ENCODE results near the gene GAS2L2.

Gene GAS2L2

GRCh38 chr17:35752945-35753764 is at the start of gene GAS2L2:
Gene GAS2L2 (minus strand): TSS chr17:35753239. CDS start chr17:35752850, 389 bp downstream.
- DNase-seq = peak in 8 of 51 donors; percentile 12 to 47 (median 20)

DNA sequence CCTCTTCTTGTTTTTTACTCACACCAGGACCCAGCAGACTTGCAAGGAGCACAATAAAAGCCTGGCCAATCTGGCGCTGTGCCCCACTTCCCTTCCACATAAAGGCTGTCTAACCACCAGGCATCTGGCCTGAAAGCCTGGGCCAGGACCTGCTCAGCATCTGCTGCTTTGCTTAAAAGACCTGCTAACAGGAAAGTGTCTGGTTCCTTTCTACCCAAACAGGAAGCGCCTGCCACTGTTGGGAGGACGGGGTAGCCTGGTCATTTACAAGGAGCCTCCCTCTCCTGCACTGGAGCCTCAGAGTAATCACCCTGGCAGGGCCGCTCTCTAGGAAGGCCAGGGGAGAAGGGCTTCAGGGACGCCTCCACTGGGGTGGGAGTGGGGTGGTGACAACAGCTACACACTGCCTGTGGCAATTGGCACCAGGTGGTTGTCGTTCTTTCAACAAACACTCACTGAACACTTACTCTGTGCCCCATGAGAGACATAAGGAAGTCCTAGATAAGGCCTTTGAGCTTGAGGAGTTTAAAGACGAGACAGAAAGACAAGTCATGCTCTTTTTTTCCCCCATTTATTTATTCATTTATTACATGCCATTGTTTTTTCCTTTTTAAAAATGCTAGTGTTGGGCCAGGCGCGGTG is 48.7 kb upstream of the GAS2L2 start:
- DNase-seq = peak in 35 of 51 donors; percentile 11 to 78 (median 58)

DNA sequence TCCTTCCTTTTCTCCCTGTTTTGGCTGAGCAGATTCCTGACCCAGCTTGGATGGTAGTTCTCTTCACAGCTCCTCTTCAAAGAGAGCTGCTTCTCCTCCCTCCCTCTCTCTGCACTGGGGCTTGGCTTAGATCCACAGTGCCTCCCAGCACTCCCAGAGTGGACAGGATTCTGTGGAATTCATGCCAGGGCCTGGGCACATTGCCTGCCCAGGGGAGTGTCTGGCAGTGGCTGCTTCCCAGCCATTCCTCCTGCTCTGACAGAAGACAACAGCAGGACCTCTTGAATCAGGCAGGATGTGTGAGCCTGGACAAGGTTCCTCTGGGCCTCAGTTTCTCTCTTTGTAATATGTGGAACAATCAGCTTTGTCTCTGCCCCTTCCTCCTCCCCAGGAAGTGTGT is 46.9 kb upstream of the GAS2L2 start:
- DNase-seq = peak in 32 of 51 donors; percentile 13 to 79 (median 60)

- no peak for DNase-seq
Observed at GRCh38 chr17:35797918-35798317, 44.9 kb upstream of the GAS2L2 start.

- DNase-seq = no peak
Observed at GRCh38 chr17:35797370-35797769, 44.3 kb upstream of the GAS2L2 start.

DNA sequence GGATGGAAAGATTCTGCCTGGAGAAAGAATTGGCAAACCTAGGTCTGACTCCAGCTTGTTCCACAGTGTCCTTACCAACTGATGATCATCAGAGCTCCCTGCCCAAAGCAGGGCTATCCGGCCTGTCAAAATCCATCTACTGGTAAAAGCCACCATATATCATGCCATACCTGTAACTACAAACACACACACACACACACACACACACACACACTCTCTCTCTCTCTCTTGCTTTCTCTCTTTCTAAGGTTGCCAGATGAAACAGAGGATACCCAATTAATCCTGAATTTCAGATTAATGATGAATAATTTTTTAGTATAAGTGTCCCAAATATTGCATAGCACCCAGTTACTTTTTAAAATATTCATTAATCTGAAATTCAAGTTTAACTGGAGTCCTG is 43.9 kb upstream of the GAS2L2 start:
- no peak for DNase-seq

- no peak for DNase-seq
Observed at GRCh38 chr17:35795871-35796265, 42.8 kb upstream of the GAS2L2 start.

DNA sequence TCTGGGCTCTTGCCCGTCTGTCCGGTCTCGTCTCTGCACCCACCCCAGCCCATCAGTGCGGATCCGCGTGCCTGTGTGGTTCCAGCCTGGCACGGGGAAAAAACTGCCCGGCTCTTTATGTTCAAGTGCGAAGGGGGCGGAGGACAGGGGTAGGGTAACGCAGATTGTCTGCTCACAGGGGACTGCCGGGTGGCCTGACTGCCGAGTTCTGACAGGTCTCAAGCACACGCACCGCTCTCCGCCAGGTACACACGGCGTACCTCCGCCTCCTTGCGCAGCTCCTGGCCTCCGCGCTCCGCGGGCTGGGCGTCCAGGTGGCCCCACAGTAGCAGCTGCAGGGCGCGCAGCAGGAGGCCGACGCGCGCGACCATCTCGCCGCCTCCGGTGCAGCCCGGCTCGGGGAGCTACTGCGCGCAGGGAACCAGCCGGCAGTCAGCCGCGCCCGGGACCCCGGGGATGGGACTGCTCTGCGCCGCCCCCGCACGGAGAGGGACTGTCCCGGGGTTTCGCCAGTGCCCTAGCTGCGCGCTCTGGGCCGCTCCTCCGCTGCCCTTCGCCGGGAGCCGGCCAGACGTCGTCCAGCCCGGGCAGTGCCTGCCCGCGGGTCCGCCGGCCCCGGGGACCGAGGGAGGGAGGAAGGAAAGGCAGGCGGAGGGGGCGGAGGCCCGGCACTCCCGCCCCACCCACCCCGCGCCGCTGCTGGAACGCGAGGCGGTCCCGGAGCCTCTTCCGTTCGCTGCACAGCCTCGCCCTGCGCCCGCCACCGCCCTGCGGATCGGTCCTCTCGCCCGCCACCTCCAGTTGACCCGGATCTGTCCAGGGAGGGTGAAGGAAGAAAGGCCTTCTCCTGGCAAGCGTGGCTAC is 42.2 kb upstream of the GAS2L2 start, which contains the start of gene MMP28:
Gene MMP28, minus strand, starts transcription at position 635 of the 864 bp plus-strand sequence. Its CDS starts 264 bp downstream, at position 371.
- peak in 7 of 51 donors; percentile 14 to 49 (median 22) for DNase-seq

- DNase-seq = peak in 8 of 51 donors; percentile 17 to 39 (median 24)
Observed at GRCh38 chr17:35793257-35793656, 40.2 kb upstream of the GAS2L2 start.

DNA sequence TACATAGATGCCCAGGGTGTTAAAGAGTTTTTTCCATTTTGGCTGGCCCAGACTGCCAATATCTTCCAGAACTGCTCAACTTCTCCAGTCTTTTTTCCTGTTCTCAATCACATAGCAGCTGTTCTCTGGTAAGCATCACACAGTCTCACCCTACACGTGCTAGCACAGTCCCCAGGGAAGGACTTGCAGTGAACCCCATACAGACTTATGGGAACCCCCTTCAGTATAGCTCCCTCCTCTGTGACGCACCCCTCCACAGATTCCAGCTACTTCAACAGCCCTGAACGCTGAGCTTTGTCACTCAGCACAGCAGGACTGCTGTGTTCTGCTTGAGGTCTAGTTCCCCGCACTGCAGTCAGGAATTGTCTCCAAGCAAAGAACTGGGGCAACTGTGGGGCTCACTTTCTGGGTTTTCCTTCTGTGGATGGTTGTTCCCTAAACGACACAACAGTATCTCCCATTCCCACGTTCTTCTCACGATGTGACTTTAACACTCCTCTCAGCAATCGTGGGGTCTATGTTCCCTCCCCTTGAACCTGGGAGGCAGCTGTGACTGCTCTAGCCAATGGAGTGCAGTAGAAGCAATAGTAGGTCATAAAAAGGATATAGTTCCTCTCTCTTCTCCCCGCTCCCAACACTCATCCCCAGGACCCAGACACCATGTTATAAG is 38.8 kb upstream of the GAS2L2 start:
- no peak for DNase-seq

DNA sequence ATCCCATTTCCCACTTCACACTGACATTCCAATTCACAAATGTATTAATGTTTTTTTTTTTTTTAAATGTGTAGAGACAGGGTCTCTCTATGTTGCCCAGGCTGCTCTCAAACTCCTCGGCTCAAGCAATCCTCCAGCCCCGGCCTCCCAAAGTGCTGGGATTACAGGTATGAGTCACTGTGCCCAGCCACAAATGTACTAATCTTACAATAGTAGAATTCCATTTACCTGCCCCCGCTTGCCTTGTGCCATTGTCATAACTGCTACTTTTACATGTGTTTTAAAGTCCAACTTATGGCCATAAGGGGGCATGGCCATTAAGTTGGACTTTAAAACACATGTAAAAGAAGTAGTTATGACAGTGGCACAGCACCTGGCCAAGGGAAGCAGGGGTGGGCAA is 37.8 kb upstream of the GAS2L2 start:
- DNase-seq = no peak

GRCh38 chr17:35788477-35789368 is 35.7 kb upstream of the GAS2L2 start:
- DNase-seq = peak in 4 of 51 donors; percentile 11 to 53 (median 25)

GRCh38 chr17:35786941-35787432 is 33.9 kb upstream of the GAS2L2 start:
- DNase-seq = no peak

- DNase-seq = no peak
Observed at GRCh38 chr17:35784895-35785294, 31.9 kb upstream of the GAS2L2 start.

DNA sequence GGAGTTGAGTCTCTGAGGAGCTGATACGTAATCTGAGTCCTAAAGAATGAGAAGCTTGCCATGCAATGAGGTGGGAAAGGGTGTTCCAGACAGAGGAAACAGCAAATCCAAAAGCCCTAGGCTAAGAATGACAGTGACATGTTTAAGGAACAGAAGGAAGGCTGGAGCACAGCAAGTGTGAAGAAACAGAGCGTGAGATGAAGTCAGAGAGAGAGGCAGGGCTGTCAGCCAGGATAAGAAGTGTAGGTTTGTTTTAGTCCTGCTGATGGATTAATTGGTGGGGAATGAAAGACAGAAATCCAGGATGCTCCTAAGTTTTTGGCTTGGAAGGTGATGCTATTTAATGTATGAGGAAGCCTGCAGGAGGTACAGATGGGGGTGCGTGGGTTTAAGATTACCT is 27.9 kb upstream of the GAS2L2 start:
- DNase-seq = no peak

- DNase-seq = no peak
Observed at GRCh38 chr17:35778641-35779196, 25.7 kb upstream of the GAS2L2 start.

DNA sequence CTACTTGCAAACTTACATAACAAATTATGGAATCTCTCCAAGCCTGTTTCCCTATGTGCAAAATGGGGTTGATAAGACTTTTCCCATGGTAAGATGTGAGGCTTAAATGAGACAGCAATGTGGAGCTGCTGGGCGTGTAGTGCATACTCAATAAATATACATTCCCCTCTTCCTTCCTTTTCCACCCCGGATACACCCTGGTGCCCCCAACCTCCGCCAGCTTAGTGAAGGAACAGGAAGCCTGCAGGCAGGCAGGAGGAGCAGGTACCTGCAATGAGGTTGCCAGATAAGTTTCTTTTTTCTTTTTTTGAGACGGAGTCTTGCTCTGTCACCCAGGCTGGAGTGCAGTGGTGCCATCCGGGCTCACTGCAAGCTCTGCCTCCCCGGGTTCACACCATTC is 22.5 kb upstream of the GAS2L2 start:
- DNase-seq = no peak

GRCh38 chr17:35775039-35775438 is 22.0 kb upstream of the GAS2L2 start:
- DNase-seq = peak in 5 of 51 donors; percentile 9 to 21 (median 13)

DNA sequence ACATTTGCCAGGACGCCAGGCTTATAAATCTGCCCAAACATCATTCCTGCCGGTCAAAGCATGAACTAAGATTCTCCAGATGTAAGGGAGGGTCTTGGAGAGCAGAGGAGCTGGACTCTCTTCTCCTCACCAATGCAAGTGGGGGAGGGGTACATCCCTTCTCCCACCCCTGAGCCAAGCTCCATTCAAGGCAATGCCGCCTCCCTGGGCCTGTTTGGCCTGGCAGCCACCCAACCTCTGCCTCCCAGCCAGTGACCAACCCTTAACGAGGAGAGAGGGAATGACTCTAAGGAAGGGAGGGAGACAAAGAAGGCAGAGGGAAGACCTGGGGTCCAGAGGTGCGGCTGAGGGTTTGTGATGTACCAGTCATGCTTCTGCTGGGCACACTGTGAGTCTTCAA is 21.5 kb upstream of the GAS2L2 start:
- DNase-seq = peak in 31 of 51 donors; percentile 7 to 68 (median 47)
